Neural progenitor cell (in vitro differentiated cells): ENCODE measurements around the gene ANAPC5. TPM values are rescaled to one million over a fixed set of nuclear protein-coding genes. Genes with fewer than 3 reads are reported as not detected.
"Not testable (repeated sequence)": the region's sequence is repeated elsewhere in the genome, so short reads cannot be mapped to it uniquely, and the experiment has no call there.

ENCODE experiments used
- DNase-seq: peaks from one replicate; pipeline ENCODE4 v3.0.0-alpha.2; 2016; ENCODE audit warnings: low spot score
- H2AFZ ChIP-seq: fragments of 200-600 bp; sonication (generic); replicated peaks from 2 replicates; pipeline ENCODE4 v1.6.1; 2016; ENCODE audit warnings: antibody characterized with exemption
- H3F3A ChIP-seq: fragments of 200-600 bp; sonication (generic); 2 replicates; pipeline ENCODE4 v1.6.1; 2016; ENCODE audit warnings: antibody characterized with exemption, low read depth
- H3K27ac ChIP-seq: fragments of 200-600 bp; sonication (generic); 2 replicates; pipeline ENCODE4 v1.5.1; 2016; ENCODE audit warnings: mild to moderate bottlenecking
- H3K27me3 ChIP-seq: fragments of 200-600 bp; sonication (generic); 2 replicates; pipeline ENCODE4 v1.6.1; 2016; ENCODE audit warnings: mild to moderate bottlenecking, moderate library complexity
- H3K36me3 ChIP-seq: fragments of 200-600 bp; sonication (generic); 2 replicates; pipeline ENCODE4 v1.5.1; 2016
- H3K4me1 ChIP-seq: fragments of 200-600 bp; sonication (generic); 2 replicates; pipeline ENCODE4 v1.6.1; 2016; ENCODE audit warnings: mixed run types
- H3K4me2 ChIP-seq: fragments of 200-600 bp; sonication (generic); 2 replicates; pipeline ENCODE4 v1.6.1; 2016
- H3K4me3 ChIP-seq: fragments of 200-600 bp; sonication (generic); 2 replicates; pipeline ENCODE4 v1.5.1; 2016
- H3K79me2 ChIP-seq: fragments of 200-600 bp; sonication (generic); 2 replicates; pipeline ENCODE4 v1.6.1; 2016; ENCODE audit warnings: low read depth
- H3K9ac ChIP-seq: fragments of 200-600 bp; sonication (generic); 2 replicates; pipeline ENCODE4 v1.6.1; 2016
- H3K9me3 ChIP-seq: fragments of 200-600 bp; sonication (generic); 2 replicates; pipeline ENCODE4 v1.5.1; 2016; ENCODE audit warnings: low read depth
- H4K20me1 ChIP-seq: fragments of 200-600 bp; sonication (generic); 2 replicates; pipeline ENCODE4 v1.6.1; 2016; ENCODE audit warnings: low read depth
- H3K27ac Mint-ChIP-seq: 3 replicates; pipeline ENCODE4 v1.8.0; 2021; ENCODE audit warnings: mixed read lengths
- H3K27me3 Mint-ChIP-seq: 2 replicates; pipeline ENCODE4 v1.8.0; 2022; ENCODE audit warnings: low read depth, mild to moderate bottlenecking, inconsistent platforms, moderate library complexity, mixed read lengths; ENCODE audit not compliant: insufficient read depth
- H3K36me3 Mint-ChIP-seq: 3 replicates; pipeline ENCODE4 v1.8.0; 2021; ENCODE audit warnings: mixed read lengths
- H3K4me1 Mint-ChIP-seq: 3 replicates; pipeline ENCODE4 v1.8.0; 2021; ENCODE audit warnings: mixed read lengths
- H3K4me3 Mint-ChIP-seq: 3 replicates; pipeline ENCODE4 v1.8.0; 2021; ENCODE audit warnings: mild to moderate bottlenecking, moderate library complexity, mixed read lengths
- H3K9me3 Mint-ChIP-seq: 3 replicates; pipeline ENCODE4 v1.8.0; 2020; ENCODE audit warnings: mixed read lengths
- EZH2 ChIP-seq: fragments of 200-600 bp; sonication (generic); IDR thresholded peaks from 2 replicates; pipeline ENCODE4 v1.6.1; 2017; ENCODE audit warnings: antibody characterized with exemption, mild to moderate bottlenecking, moderate library complexity
- EZH2phosphoT487 ChIP-seq: fragments of 200-600 bp; sonication (generic); IDR thresholded peaks from 2 replicates; pipeline ENCODE4 v1.6.1; 2017; ENCODE audit warnings: antibody characterized with exemption
- total RNA-seq: library from RNA; depleted of rRNA; stranded (reverse); fragments of >200 nt; gene quantifications from 2 replicates; pipeline ENCODE4 v1.2.3, GENCODE V29; 2015; ENCODE audit warnings: low replicate concordance
- TF ChIP-seq, protein P1 (sequence below): fragments of 200-600 bp; sonication (generic); IDR thresholded peaks from 2 replicates; pipeline ENCODE4 v1.5.1; 2017; ENCODE audit warnings: antibody characterized with exemption, mild to moderate bottlenecking

ANAPC5 gene
- total RNA-seq, 1 donor from 2014 or later = 190 TPM

DNA sequence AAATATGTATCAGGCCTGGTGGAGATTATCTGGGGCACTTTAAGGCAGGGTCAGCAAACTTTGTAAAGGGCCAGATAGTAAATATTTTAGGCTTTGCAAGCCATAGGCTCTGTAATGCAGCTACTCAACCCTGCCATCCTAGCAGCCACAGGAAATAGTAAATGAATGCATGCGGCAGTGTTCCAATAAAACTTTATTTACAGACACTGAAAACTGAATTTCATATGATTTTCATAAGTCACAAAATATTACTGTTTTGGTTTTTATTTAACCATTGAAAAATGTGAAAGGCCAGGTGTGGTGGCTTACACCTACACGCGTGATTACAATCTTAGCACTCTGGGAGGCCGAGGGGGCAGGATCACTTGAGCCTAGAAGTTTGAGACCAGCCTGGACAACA lies 52.5 kb downstream of the ANAPC5 start:
- Mint-ChIP-seq H3K4me3 (no peak overlapping the region), H3K27me3 (peaks cover 8% of the 10 kb centered on the region), H3K36me3 (no peaks in the 10 kb centered on the region)

DNA sequence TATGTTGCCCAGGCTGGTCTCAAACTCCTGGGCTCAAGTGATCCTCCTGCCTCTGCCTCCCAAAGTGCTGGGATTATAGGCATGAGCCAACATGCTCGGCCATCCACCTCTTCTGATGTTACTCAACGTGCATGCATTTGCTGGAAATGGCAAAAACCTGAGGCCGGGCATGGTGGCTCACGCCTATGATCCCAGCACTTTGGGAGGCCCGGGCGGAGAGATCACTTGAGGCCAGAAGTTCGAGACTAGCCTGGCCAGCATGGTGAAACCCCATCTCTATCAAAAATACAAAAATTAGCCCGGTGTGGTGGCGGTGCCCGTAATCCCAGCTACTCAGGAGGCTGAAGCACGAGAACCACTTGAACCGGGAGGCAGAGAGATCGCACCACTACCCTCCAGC lies 53.8 kb downstream of the ANAPC5 start:
- peaks cover 17% of the 10 kb centered on the region for H4K20me1 ChIP-seq
- H3K27me3 ChIP-seq, H3K27ac Mint-ChIP-seq, H3K4me1 ChIP-seq, H3K36me3 ChIP-seq, H2AFZ ChIP-seq, H3K9me3 Mint-ChIP-seq, H3K4me2 ChIP-seq, DNase-seq, H3K27ac ChIP-seq, H3K36me3 Mint-ChIP-seq, H3K4me1 Mint-ChIP-seq, H3K9me3 ChIP-seq, H3K9ac ChIP-seq, H3K4me3 ChIP-seq: not testable (repeated sequence)
- peaks cover 17% of the 10 kb centered on the region for H3F3A ChIP-seq
- peak overlapping the region; percentile 86 for H3K4me3 Mint-ChIP-seq
- peaks cover 10% of the 10 kb centered on the region for H3K27me3 Mint-ChIP-seq
- peaks cover 28% of the 10 kb centered on the region for H3K79me2 ChIP-seq

More for the DNA sequence above, 52.5 kb downstream of the ANAPC5 start:
- H3K9ac ChIP-seq = no peak overlapping the region
- Mint-ChIP-seq H3K27ac (no peak overlapping the region), H3K4me1 (peaks cover 10% of the 10 kb centered on the region), H3K9me3 (no peaks in the 10 kb centered on the region)
- H4K20me1 ChIP-seq = peaks cover 8% of the 10 kb centered on the region
- H3K9me3 ChIP-seq = no peaks in the 10 kb centered on the region
- TF ChIP-seq EZH2 (no peak), EZH2phosphoT487 (no peak)
- TF ChIP-seq, protein P1, sequence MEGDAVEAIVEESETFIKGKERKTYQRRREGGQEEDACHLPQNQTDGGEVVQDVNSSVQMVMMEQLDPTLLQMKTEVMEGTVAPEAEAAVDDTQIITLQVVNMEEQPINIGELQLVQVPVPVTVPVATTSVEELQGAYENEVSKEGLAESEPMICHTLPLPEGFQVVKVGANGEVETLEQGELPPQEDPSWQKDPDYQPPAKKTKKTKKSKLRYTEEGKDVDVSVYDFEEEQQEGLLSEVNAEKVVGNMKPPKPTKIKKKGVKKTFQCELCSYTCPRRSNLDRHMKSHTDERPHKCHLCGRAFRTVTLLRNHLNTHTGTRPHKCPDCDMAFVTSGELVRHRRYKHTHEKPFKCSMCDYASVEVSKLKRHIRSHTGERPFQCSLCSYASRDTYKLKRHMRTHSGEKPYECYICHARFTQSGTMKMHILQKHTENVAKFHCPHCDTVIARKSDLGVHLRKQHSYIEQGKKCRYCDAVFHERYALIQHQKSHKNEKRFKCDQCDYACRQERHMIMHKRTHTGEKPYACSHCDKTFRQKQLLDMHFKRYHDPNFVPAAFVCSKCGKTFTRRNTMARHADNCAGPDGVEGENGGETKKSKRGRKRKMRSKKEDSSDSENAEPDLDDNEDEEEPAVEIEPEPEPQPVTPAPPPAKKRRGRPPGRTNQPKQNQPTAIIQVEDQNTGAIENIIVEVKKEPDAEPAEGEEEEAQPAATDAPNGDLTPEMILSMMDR = no peak
- no peak overlapping the region for H2AFZ ChIP-seq
- no peaks in the 10 kb centered on the region for H3K27me3 ChIP-seq
- H3K27ac ChIP-seq = no peak overlapping the region
- H3K4me2 ChIP-seq = no peak overlapping the region
- H3K4me1 ChIP-seq = peaks cover 7% of the 10 kb centered on the region
- peaks cover 17% of the 10 kb centered on the region for H3K79me2 ChIP-seq
- peaks cover 17% of the 10 kb centered on the region for H3F3A ChIP-seq
- no peak overlapping the region for H3K4me3 ChIP-seq
- H3K36me3 ChIP-seq = no peaks in the 10 kb centered on the region
- no peak for DNase-seq

DNA sequence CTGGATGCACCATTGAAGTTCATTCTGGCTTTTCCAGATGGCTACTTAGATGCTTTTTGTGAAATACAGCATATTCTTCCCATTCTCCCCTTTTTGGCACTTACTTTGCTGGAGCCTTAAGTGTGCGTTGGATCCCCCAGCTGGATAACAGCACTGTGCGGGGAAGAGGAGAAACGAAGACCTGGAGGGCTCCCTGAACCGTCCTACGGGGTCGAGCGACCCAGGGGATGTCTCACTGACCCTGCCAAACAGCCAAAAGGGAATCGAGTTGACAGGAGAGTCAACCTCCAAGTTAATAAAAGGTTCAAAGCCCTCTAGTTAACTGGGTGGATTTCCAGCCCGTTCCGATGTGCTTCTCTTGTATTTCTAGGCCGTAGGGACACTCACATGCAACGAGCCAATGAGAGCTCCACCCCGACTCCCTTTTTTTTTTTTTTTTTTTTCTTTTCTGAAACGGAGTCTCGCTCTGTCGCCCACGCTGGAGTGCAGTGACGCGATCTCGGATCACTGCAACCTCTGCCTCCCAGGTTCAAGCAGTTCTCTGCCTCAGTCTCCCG lies 54.7 kb downstream of the ANAPC5 start:
- peaks cover 10% of the 10 kb centered on the region for H3K4me1 Mint-ChIP-seq
- Histone ChIP-seq H3K9me3 (no peaks in the 10 kb centered on the region), H3K79me2 (peaks cover 35% of the 10 kb centered on the region), H2AFZ (peak overlapping the region; percentile 93), H3K4me1 (peaks cover 7% of the 10 kb centered on the region), H3K4me3 (peak overlapping the region; percentile 93), H4K20me1 (peaks cover 17% of the 10 kb centered on the region), H3K36me3 (no peaks in the 10 kb centered on the region), H3K4me2 (peak overlapping the region; percentile 81), H3K9ac (peak overlapping the region; percentile 44), H3K27ac (peak overlapping the region; percentile 92), H3F3A (peaks cover 14% of the 10 kb centered on the region), H3K27me3 (no peaks in the 10 kb centered on the region)
- H3K9me3 Mint-ChIP-seq = no peaks in the 10 kb centered on the region
- no peaks in the 10 kb centered on the region for H3K36me3 Mint-ChIP-seq
- H3K4me3 Mint-ChIP-seq = peak overlapping the region; percentile 86
- TF ChIP-seq, protein P1 = no peak
- TF ChIP-seq EZH2 (no peak), EZH2phosphoT487 (no peak)
- H3K27ac Mint-ChIP-seq = no peak overlapping the region
- peak; percentile 52 for DNase-seq
- peaks cover 8% of the 10 kb centered on the region for H3K27me3 Mint-ChIP-seq

DNA sequence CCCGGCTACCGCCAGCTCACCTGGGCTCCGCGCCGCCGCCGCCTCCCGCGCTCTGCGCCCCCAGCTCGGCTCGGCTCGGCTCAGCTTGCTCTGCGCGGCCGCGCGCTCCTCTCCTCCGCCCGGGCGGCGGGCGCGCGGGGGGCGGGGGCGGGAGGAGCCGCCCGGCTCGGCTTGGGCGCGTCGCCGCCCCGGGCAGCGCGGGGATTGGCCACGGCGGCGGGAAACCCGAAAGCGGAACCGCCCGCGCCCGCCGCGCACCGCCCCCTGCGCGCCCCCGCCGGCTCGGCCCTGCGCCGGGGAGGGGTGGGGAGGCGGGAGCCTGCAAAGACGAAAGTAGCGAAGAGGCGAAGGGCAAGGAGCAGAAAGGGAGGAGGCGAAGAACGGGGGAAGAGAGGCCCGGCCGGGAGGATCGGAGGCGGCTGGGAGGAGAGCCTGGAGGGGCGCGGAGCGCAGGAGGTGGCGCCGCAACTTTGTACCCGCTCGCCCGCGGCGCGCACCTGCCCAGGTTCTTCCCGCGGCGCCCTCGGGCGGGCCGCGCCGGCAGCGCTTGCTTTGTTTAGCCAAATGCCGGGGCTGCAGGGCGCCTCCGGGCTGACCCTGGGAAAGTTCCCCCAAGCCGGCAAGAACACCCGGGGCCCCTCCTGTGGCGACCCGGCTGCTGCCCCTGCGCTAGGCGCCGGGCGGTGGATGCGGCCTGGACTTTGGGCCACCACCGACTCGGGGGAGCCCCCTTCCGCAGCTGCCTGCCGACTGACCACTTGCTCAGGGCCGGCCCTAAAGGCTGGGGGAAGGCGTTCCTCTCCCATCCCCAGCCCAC lies 55.4 kb downstream of the ANAPC5 start, which contains the start of gene CAMKK2:
Gene CAMKK2 (minus strand): TSS at position 92 of the 817 bp plus-strand sequence. CDS start 22,183 bp downstream, outside the sequence.
- H3K9me3 Mint-ChIP-seq = no peaks in the 10 kb centered on the region
- Histone ChIP-seq H3K79me2 (peaks cover 42% of the 10 kb centered on the region), H3K4me1 (peaks cover 7% of the 10 kb centered on the region), H3K4me2 (peak within 1 kb of the TSS; percentile 95), H3F3A (peaks cover 14% of the 10 kb centered on the region), H3K9ac (peak within 1 kb of the TSS; percentile 53), H3K36me3 (no peaks in the 10 kb centered on the region), H4K20me1 (peaks cover 17% of the 10 kb centered on the region), H2AFZ (peak within 1 kb of the TSS; percentile 95), H3K9me3 (no peaks in the 10 kb centered on the region), H3K4me3 (peak within 1 kb of the TSS; percentile 93), H3K27me3 (no peaks in the 10 kb centered on the region), H3K27ac (peak within 1 kb of the TSS; percentile 92)
- DNase-seq = peak; percentile 96
- peak within 1 kb of the TSS; percentile 91 for H3K4me3 Mint-ChIP-seq
- peaks cover 10% of the 10 kb centered on the region for H3K27me3 Mint-ChIP-seq
- H3K36me3 Mint-ChIP-seq = peaks cover 3% of the 10 kb centered on the region
- peaks cover 10% of the 10 kb centered on the region for H3K4me1 Mint-ChIP-seq
- H3K27ac Mint-ChIP-seq = peak within 1 kb of the TSS; percentile 29
- TF ChIP-seq EZH2phosphoT487 (no peak), EZH2 (peak; percentile 36)
- TF ChIP-seq, protein P1 = peak; percentile 35
